ENCODE results near the gene EEF1A2. TPM values are rescaled to one million over a fixed set of nuclear protein-coding genes. Genes with fewer than 3 reads are reported as not detected.
"Not testable (repeated sequence)": the region's sequence is repeated elsewhere in the genome, so short reads cannot be mapped to it uniquely, and the experiment has no call there.

Gene EEF1A2
- total RNA-seq, 1 donor from 2014 or later: 20.0 TPM

GRCh38 chr20:63486300-63486855 is 12.5 kb downstream of the EEF1A2 start:
- H3K4me3 ChIP-seq (ENCODE audit: low read depth, low read length): no peak overlapping the region
- no peak for DNase-seq (ENCODE audit: low read depth)
- TF ChIP-seq CTCF (conservative IDR thresholded peaks at IDR 0.05; ENCODE audit: low read depth, low read length): no peak

- TF ChIP-seq CTCF (conservative IDR thresholded peaks at IDR 0.05; ENCODE audit: low read depth, low read length): no peak
- no peak overlapping the region for H3K4me3 ChIP-seq (ENCODE audit: low read depth, low read length)
- no peak for DNase-seq (ENCODE audit: low read depth)
Observed at GRCh38 chr20:63484651-63485403, 14.1 kb downstream of the EEF1A2 start.

- DNase-seq (ENCODE audit: low read depth): no peak
- TF ChIP-seq CTCF (conservative IDR thresholded peaks at IDR 0.05; ENCODE audit: low read depth, low read length): no peak
Observed at GRCh38 chr20:63484236-63484635, 14.6 kb downstream of the EEF1A2 start.

GRCh38 chr20:63483834-63484233 is 15.0 kb downstream of the EEF1A2 start:
- TF ChIP-seq CTCF (conservative IDR thresholded peaks at IDR 0.05; ENCODE audit: low read depth, low read length): no peak
- no peak for DNase-seq (ENCODE audit: low read depth)
- no peak overlapping the region for H3K4me3 ChIP-seq (ENCODE audit: low read depth, low read length)

More at GRCh38 chr20:63484236-63484635, 14.6 kb downstream of the EEF1A2 start:
- H3K4me3 ChIP-seq (ENCODE audit: low read depth, low read length): no peak overlapping the region

GRCh38 chr20:63482021-63482587 is 16.8 kb downstream of the EEF1A2 start:
- no peak for TF ChIP-seq CTCF (conservative IDR thresholded peaks at IDR 0.05; ENCODE audit: low read depth, low read length)
- DNase-seq (ENCODE audit: low read depth): no peak

GRCh38 chr20:63481503-63481902 is 17.4 kb downstream of the EEF1A2 start:
- H3K4me3 ChIP-seq (ENCODE audit: low read depth, low read length): no peak overlapping the region
- DNase-seq (ENCODE audit: low read depth): no peak
- no peak for TF ChIP-seq CTCF (conservative IDR thresholded peaks at IDR 0.05; ENCODE audit: low read depth, low read length)

More at GRCh38 chr20:63482021-63482587, 16.8 kb downstream of the EEF1A2 start:
- H3K4me3 ChIP-seq (ENCODE audit: low read depth, low read length): no peak overlapping the region

- H3K4me3 ChIP-seq (ENCODE audit: low read depth, low read length); DNase-seq (ENCODE audit: low read depth): not testable (repeated sequence)
Observed at GRCh38 chr20:63479695-63480419, 19.0 kb downstream of the EEF1A2 start.
